IMR-90 (cell line): Measurements from ENCODE around the gene PEX6. TPM values are rescaled to one million over a fixed set of nuclear protein-coding genes. Genes with fewer than 3 reads are reported as not detected.

Experiments
- ATAC-seq: fragments of 200-7000 bp; cut with Tn5 transposase; 2 replicates; pipeline ENCODE4 v1.9.1; 2020; ENCODE audit warnings: low read depth, mild to moderate bottlenecking, moderate library complexity
- BruUV-seq: library from RNA; stranded (reverse); fragments of 400-500 nt; replicated peaks from 2 replicates; lab custom pipeline; 2021; lab: Mats Ljungman, UMichigan
- CTCF ChIA-PET: fragments of 300-600 bp; formaldehyde crosslinking; extraction: SDS; loops from one replicate; lab custom pipeline; 2021; ENCODE audit warnings: antibody characterized with exemption; lab: Yijun Ruan, JAX
- POLR2A ChIA-PET: fragments of 300-600 bp; sonication (Branson Sonifier 250); formaldehyde crosslinking; loops from one replicate; lab custom pipeline; 2022; ENCODE audit warnings: antibody characterized with exemption; ENCODE audit not compliant: unreplicated experiment; lab: Charles Lee
- DNase-seq: peaks from one replicate; pipeline ENCODE4 v3.0.0; 2013
- H2AFZ ChIP-seq: replicated peaks from 2 replicates; pipeline ENCODE3; 2013; ENCODE audit warnings: low read length, mild to moderate bottlenecking; ENCODE audit not compliant: poor library complexity
- H2AK5ac ChIP-seq: 2 replicates; pipeline ENCODE4 v1.6.1; 2013; ENCODE audit warnings: low read depth, low read length, inconsistent platforms
- H2AK9ac ChIP-seq: replicated peaks from 2 replicates; pipeline ENCODE3; 2013; ENCODE audit warnings: mild to moderate bottlenecking, low read depth, low read length, moderate library complexity; ENCODE audit not compliant: poor library complexity
- H2BK120ac ChIP-seq: 2 replicates; pipeline ENCODE4 v1.6.1; 2013; ENCODE audit warnings: low read depth, low read length, inconsistent platforms
- H2BK15ac ChIP-seq: 3 replicates; pipeline ENCODE4 v1.6.1; 2013; ENCODE audit warnings: low read depth, low read length, inconsistent platforms
- H2BK20ac ChIP-seq: 2 replicates; pipeline ENCODE4 v1.6.1; 2013; ENCODE audit warnings: low read depth, mild to moderate bottlenecking, inconsistent platforms, low read length, moderate library complexity
- H2BK5ac ChIP-seq: 2 replicates; pipeline ENCODE4 v1.6.1; 2013; ENCODE audit warnings: mild to moderate bottlenecking, low read depth, low read length, inconsistent platforms; ENCODE audit not compliant: poor library complexity, severe bottlenecking
- H3K14ac ChIP-seq: replicated peaks from 2 replicates; pipeline ENCODE4 v1.6.1; 2013; ENCODE audit warnings: low read depth, low read length, inconsistent platforms
- H3K18ac ChIP-seq: 2 replicates; pipeline ENCODE4 v1.6.1; 2013; ENCODE audit warnings: low read depth, low read length, control low read depth
- H3K23ac ChIP-seq: 2 replicates; pipeline ENCODE4 v1.6.1; 2013; ENCODE audit warnings: low read depth, low read length, inconsistent platforms
- H3K27ac ChIP-seq: 2 replicates; pipeline ENCODE4 v1.5.1; 2013; ENCODE audit warnings: mild to moderate bottlenecking, control low read depth, low read length; ENCODE audit not compliant: insufficient read depth
- H3K27me3 ChIP-seq: 2 replicates; pipeline ENCODE4 v1.6.1; 2013; ENCODE audit warnings: low read length; ENCODE audit not compliant: control insufficient read depth, insufficient read depth
- H3K36me3 ChIP-seq: 2 replicates; pipeline ENCODE4 v1.6.1; 2013; ENCODE audit warnings: low read length, mixed read lengths; ENCODE audit not compliant: control insufficient read depth, insufficient read depth
- H3K4ac ChIP-seq: 2 replicates; pipeline ENCODE4 v1.6.1; 2013; ENCODE audit warnings: low read depth, low read length, inconsistent platforms
- H3K4me1 ChIP-seq: 2 replicates; pipeline ENCODE4 v1.6.1; 2013; ENCODE audit warnings: low read length, mixed read lengths; ENCODE audit not compliant: control insufficient read depth, insufficient read depth
- H3K4me2 ChIP-seq: 2 replicates; pipeline ENCODE4 v1.6.1; 2013; ENCODE audit warnings: low read depth, mild to moderate bottlenecking, control low read depth, low read length, moderate library complexity
- H3K4me3 ChIP-seq: 2 replicates; pipeline ENCODE4 v1.5.1; 2013; ENCODE audit warnings: low read depth, mild to moderate bottlenecking, control low read depth, low read length, moderate library complexity; ENCODE audit not compliant: insufficient read depth
- H3K56ac ChIP-seq: 2 replicates; pipeline ENCODE4 v1.6.1; 2013; ENCODE audit warnings: low read length, inconsistent platforms; ENCODE audit not compliant: insufficient read depth; ENCODE audit errors: extremely low read depth
- H3K79me1 ChIP-seq, 2 experiments: 2 replicates each; pipeline ENCODE4 v1.6.1; 2013; ENCODE audit warnings: low read length in 2 of 2, inconsistent platforms in 1 of 2, low read depth in 1 of 2
- H3K9ac ChIP-seq: 2 replicates; pipeline ENCODE4 v1.6.1; 2013; ENCODE audit warnings: low read depth, low read length, control low read depth
- H3K9me1 ChIP-seq: 2 replicates; pipeline ENCODE4 v1.6.1; 2013; ENCODE audit warnings: low read length, inconsistent platforms; ENCODE audit not compliant: insufficient read depth
- H3K9me3 ChIP-seq: 2 replicates; pipeline ENCODE4 v1.6.1; 2013; ENCODE audit warnings: low read length; ENCODE audit not compliant: control insufficient read depth, insufficient read depth
- H4K20me1 ChIP-seq: 2 replicates; pipeline ENCODE4 v1.6.1; 2013; ENCODE audit warnings: low read length, inconsistent platforms; ENCODE audit not compliant: insufficient read depth
- H4K5ac ChIP-seq: 2 replicates; pipeline ENCODE4 v1.6.1; 2013; ENCODE audit warnings: mild to moderate bottlenecking, low read depth, low read length, control low read depth
- H4K8ac ChIP-seq, 2 experiments: 2 replicates each; pipeline ENCODE4 v1.6.1; 2013; ENCODE audit warnings: low read depth in 2 of 2, low read length in 2 of 2, control low read depth in 1 of 2, inconsistent platforms in 1 of 2
- H4K91ac ChIP-seq: 2 replicates; pipeline ENCODE4 v1.6.1; 2013; ENCODE audit warnings: low read depth, low read length, inconsistent platforms; ENCODE audit not compliant: insufficient read depth
- BHLHE40 ChIP-seq: fragments of 150-350 bp; IDR thresholded peaks from 2 replicates; pipeline ENCODE4 v1.6.1; 2016; ENCODE audit warnings: mild to moderate bottlenecking, low read depth, low read length
- CEBPB ChIP-seq: IDR thresholded peaks from 2 replicates; pipeline ENCODE4 v1.6.1; 2012; ENCODE audit warnings: low read depth, low read length, improper control_type of control experiment
- FOS ChIP-seq: fragments of 150-350 bp; IDR thresholded peaks from 2 replicates; pipeline ENCODE4 v1.6.1; 2016; ENCODE audit warnings: low read depth, low read length
- MAFK ChIP-seq: IDR thresholded peaks from 2 replicates; pipeline ENCODE4 v1.6.1; 2012; ENCODE audit warnings: low read depth, low read length, improper control_type of control experiment
- MAZ ChIP-seq: IDR thresholded peaks from 2 replicates; pipeline ENCODE4 v1.6.1; 2012; ENCODE audit warnings: low read depth, mild to moderate bottlenecking, low read length, improper control_type of control experiment, moderate library complexity, borderline replicate concordance
- MXI1 ChIP-seq: IDR thresholded peaks from 2 replicates; pipeline ENCODE4 v1.6.1; 2012; ENCODE audit warnings: low read depth, mild to moderate bottlenecking, low read length, moderate library complexity, borderline replicate concordance
- NFE2L2 ChIP-seq: fragments of 150-350 bp; IDR thresholded peaks from 2 replicates; pipeline ENCODE4 v1.6.1; 2016; ENCODE audit warnings: low read depth, mild to moderate bottlenecking, low read length
- POLR2A ChIP-seq: IDR thresholded peaks from 2 replicates; pipeline ENCODE4 v1.6.1; 2012; ENCODE audit warnings: mild to moderate bottlenecking, low read depth, low read length
- RAD21 ChIP-seq: IDR thresholded peaks from 2 replicates; pipeline ENCODE4 v1.6.1; 2012; ENCODE audit warnings: low read length, improper control_type of control experiment
- RCOR1 ChIP-seq: IDR thresholded peaks from 2 replicates; pipeline ENCODE4 v1.6.1; 2012; ENCODE audit warnings: mild to moderate bottlenecking, low read length, improper control_type of control experiment; ENCODE audit not compliant: insufficient replicate concordance
- RFX5 ChIP-seq: IDR thresholded peaks from 2 replicates; pipeline ENCODE4 v1.8.0; 2012; ENCODE audit warnings: low read depth, mild to moderate bottlenecking, low read length, moderate library complexity
- SMC3 ChIP-seq: fragments of 150-350 bp; IDR thresholded peaks from 2 replicates; pipeline ENCODE4 v1.6.1; 2016; ENCODE audit warnings: low read depth, mild to moderate bottlenecking, antibody characterized with exemption, low read length, moderate library complexity
- USF2 ChIP-seq: fragments of 150-350 bp; IDR thresholded peaks from 2 replicates; pipeline ENCODE4 v1.6.1; 2017; ENCODE audit warnings: mild to moderate bottlenecking, antibody characterized with exemption, low read length, low read depth
- WGBS, 2 experiments: methylation state at CpG; one replicate each; pipeline versions ENCODE4 v1.1.5 to v1.1.7; 2013; ENCODE audit warnings: missing lambda C conversion rate in 2 of 2; ENCODE audit not compliant: insufficient read length in 1 of 2; ENCODE audit errors: extremely low coverage in 2 of 2; 5-methylcytosine and 5-hydroxymethylcytosine counted together
- dilution Hi-C: fragments of 300-500 bp; cut with HindIII; formaldehyde crosslinking; loops from one replicate; pipeline ENCODE4 v1.14.3; 2018; ENCODE audit warnings: low sequenced_read_pairs; ENCODE audit not compliant: unreplicated experiment
- in situ Hi-C: fragments of 300-500 bp; cut with MboI; formaldehyde crosslinking; loops from 3 replicates; pipeline ENCODE4 v1.14.3; 2019; ENCODE audit warnings: low sequenced_read_pairs, inconsistent platforms, mixed read lengths
- intact Hi-C: fragments of 100-400 bp; cut with micrococcal nuclease; formaldehyde crosslinking; loops from 2 replicates; pipeline ENCODE4 v1.10.0; 2022
- polyA plus RNA-seq, 3 experiments: library from polyadenylated mRNA; depleted of rRNA; stranded (reverse); fragments of >200 nt; gene quantifications; 2 replicates each; pipeline ENCODE4 v1.2.3, GENCODE V29; 2012; ENCODE audit warnings: low replicate concordance in 1 of 3
- total RNA-seq: library from RNA; depleted of rRNA; stranded (reverse); fragments of >200 nt; gene quantifications from 2 replicates; pipeline ENCODE4 v1.2.3, GENCODE V29; 2012
- TF ChIP-seq, protein P1 (sequence below): fragments of 150-350 bp; IDR thresholded peaks from 2 replicates; pipeline ENCODE4 v1.6.1; 2016; ENCODE audit warnings: low read depth, mild to moderate bottlenecking, low read length, moderate library complexity, borderline replicate concordance

The PEX6 gene
- total and polyA plus RNA-seq, 2 of the 4 experiments (the other 2 are of a cell fraction): 10.4 to 10.6 TPM

- no peak overlapping the region for H2AK5ac ChIP-seq
- H4K8ac ChIP-seq: no peak overlapping the region
- peaks cover 23% of the 10 kb centered on the region for H3K36me3 ChIP-seq
- in situ Hi-C loops: no loop called here
- no peak overlapping the region for H3K4me2 ChIP-seq
- ATAC-seq: no peak
- POLR2A ChIA-PET: no interaction called here
- no TSS peak for BruUV-seq
- DNase-seq: peak; percentile 36
- no peak overlapping the region for H3K4me3 ChIP-seq
- peaks cover 30% of the 10 kb centered on the region for H4K20me1 ChIP-seq
- no peak overlapping the region for H4K91ac ChIP-seq
- H3K9ac ChIP-seq: no peak overlapping the region
- peak overlapping the region; percentile 45; the same call in 1 of the 2 replicates for H3K23ac ChIP-seq
- H2BK15ac ChIP-seq: no peak overlapping the region
- peaks cover 3% of the 10 kb centered on the region; the same call in 1 of the 2 replicates for H3K4me1 ChIP-seq
- peaks cover 56 to 65% of the 10 kb centered on the region in 2 experiments for H3K79me1 ChIP-seq
- TF ChIP-seq MAFK (no peak), MXI1 (no peak), RCOR1 (no peak), FOS (no peak), NFE2L2 (no peak), SMC3 (no peak), RFX5 (no peak), POLR2A (no peak), CEBPB (no peak), MAZ (no peak), RAD21 (no peak), BHLHE40 (no peak), USF2 (no peak)
- TF ChIP-seq, protein P1, sequence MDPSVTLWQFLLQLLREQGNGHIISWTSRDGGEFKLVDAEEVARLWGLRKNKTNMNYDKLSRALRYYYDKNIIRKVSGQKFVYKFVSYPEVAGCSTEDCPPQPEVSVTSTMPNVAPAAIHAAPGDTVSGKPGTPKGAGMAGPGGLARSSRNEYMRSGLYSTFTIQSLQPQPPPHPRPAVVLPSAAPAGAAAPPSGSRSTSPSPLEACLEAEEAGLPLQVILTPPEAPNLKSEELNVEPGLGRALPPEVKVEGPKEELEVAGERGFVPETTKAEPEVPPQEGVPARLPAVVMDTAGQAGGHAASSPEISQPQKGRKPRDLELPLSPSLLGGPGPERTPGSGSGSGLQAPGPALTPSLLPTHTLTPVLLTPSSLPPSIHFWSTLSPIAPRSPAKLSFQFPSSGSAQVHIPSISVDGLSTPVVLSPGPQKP: no peak
- H3K4ac ChIP-seq: no peak overlapping the region
- H2BK20ac ChIP-seq: no peak overlapping the region
- H4K5ac ChIP-seq: no peak overlapping the region
- H2AK9ac ChIP-seq: no peak overlapping the region
- H2BK120ac ChIP-seq: no peak overlapping the region
- H3K9me1 ChIP-seq: peaks cover 19% of the 10 kb centered on the region; the same call in 1 of the 2 replicates
- no peak overlapping the region for H3K18ac ChIP-seq
- CTCF ChIA-PET: no interaction called here
- no peak overlapping the region for H3K56ac ChIP-seq
- H3K9me3 ChIP-seq: no peaks in the 10 kb centered on the region
- no peak overlapping the region for H2AFZ ChIP-seq
- H3K27me3 ChIP-seq: no peaks in the 10 kb centered on the region
- H2BK5ac ChIP-seq: no peak overlapping the region
- intact Hi-C loops: no loop called here
- dilution Hi-C loops: no loop called here
- WGBS, 2 experiments: 100% methylated on average over 1 of the region's 1 CpG; no CpG with 5 or more reads in 1 of the 2 experiments
- no peak overlapping the region for H3K14ac ChIP-seq
- H3K27ac ChIP-seq: no peak overlapping the region
Observed at GRCh38 chr6:42988486-42989020, 9.6 kb upstream of the PEX6 start.
